ENCODE measurements around the gene BIN2. TPM values are rescaled to one million over a fixed set of nuclear protein-coding genes. Genes with fewer than 3 reads are reported as not detected.

BIN2 gene
- polyA plus RNA-seq (ENCODE audit: insufficient read length) = 3.0 TPM

DNA sequence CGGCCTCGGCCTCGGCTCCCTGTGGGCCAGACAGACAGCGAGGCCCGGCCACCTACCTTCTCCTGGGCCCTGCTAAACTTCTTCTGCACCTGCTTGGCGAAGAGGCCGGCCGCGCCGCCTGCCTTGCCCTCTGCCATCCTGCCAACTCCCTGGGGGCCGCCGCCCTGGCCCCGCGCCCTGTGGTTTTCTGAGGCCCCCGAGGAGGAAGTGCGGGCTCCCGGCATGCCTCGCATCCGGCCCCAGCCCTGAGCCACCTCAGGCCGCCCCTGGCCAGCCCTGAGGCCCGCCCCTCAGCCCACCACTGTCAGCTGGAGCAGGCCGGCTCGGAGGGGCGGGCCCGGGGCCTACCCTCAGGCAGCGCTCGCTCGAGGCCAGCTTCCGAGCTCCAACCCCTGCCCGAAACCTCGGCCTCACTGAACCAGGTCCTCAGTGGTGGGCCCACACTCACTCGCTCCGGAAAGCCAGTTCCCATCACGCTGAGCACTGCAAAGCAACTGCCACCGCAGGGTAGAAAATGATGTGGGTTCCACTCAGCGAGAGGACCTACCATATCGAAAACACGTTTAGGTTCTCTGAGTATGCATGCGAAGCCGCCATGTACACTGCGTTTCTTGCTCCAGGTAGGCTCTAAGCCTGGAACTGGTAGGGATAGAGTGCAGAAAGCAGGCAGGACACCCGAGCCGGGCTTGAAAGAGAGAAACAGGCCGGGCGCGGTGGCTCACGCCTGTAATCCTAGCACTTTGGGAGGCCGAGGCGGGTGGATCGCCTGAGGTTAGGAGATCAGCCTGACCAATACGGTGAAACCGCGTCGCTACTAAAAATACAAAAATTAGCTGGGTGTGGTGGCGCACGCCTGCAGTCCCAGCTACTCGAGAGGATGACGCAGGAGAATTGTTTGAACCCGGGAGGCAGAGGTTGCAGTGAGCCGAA lies at the start of gene BIN2:
TSS of gene BIN2 (minus strand) at position 209 of the 930 bp plus-strand sequence. CDS start at position 137, 72 bp downstream.
- DNase-seq = no peak

- DNase-seq = no peak
Measured at GRCh38 chr12:51373187-51373586, 49.2 kb upstream of the BIN2 start.

- no peak for DNase-seq
Measured at GRCh38 chr12:51372021-51372420, 48.0 kb upstream of the BIN2 start.

GRCh38 chr12:51371295-51371953 lies 47.5 kb upstream of the BIN2 start:
- no peak for DNase-seq

GRCh38 chr12:51370667-51371066 lies 46.7 kb upstream of the BIN2 start:
- DNase-seq = no peak

GRCh38 chr12:51369581-51369980 lies 45.6 kb upstream of the BIN2 start:
- no peak for DNase-seq

DNA sequence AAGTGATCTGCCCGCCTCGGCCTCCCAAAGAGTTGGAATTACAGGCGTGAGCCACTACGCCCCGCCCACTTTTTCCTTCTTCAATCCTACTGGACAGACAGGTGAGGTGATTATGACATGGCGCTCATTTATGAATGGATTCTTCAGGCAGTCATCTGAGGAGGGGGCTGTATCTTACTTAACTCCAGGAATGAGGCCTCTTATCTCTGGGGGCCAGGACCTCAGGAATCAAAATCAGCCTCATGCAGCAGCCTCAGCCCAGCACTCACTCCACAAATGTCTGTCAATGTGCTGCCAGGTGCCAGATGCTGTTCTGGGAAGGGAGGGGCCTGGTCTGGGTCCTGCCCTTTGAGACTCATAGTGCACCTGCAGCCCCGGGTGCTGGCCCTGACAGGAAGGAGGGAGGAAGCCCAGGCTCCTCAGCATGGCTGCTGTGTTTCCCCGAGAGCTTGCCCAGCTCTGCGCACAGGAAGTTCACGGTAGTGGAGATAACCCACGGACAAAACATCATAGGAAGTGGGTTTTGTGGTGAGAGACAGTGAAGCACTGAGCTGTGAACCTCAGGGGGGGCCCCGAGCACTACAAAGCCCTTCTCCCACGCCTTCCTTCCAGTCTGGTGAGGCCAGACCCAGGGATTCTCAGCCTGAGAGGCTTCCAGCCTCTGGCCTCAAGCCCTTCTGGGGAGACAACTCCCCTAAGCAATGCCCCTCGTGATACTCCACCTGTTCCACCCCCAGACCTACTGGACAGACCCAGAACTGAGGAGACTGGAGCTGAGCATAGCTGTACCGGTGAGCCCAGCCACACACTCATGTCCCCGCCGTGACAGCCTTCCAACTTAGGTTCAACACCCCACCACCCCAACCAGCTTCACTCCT lies 44.9 kb upstream of the BIN2 start:
- peak; percentile 18 for DNase-seq

GRCh38 chr12:51365276-51365675 lies 41.3 kb upstream of the BIN2 start:
- no peak for DNase-seq

DNA sequence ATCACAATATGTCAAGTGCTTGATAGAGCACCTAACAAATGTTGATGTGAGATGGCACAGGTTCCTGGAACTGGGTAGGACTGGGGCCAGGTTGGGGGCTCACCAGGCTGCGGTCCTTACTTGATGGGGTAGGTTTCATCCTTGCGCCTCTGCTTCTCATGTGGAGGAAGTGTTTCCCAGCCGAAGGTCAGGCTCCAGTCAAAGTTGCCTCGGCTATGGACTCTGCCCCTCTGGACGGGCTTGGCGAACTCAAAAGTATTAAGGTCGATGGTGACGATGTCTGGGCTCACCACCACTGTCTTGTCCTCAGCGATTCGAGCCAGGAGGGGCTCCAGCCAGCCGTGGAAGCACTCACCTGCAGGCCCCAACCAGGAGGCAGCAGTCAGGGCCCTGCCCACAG lies 40.0 kb upstream of the BIN2 start:
- no peak for DNase-seq

- no peak for DNase-seq
Measured at GRCh38 chr12:51362747-51363342, 38.9 kb upstream of the BIN2 start.

GRCh38 chr12:51362307-51362706 lies 38.3 kb upstream of the BIN2 start:
- no peak for DNase-seq

- DNase-seq = no peak
Measured at GRCh38 chr12:51361161-51362016, 37.4 kb upstream of the BIN2 start.

DNA sequence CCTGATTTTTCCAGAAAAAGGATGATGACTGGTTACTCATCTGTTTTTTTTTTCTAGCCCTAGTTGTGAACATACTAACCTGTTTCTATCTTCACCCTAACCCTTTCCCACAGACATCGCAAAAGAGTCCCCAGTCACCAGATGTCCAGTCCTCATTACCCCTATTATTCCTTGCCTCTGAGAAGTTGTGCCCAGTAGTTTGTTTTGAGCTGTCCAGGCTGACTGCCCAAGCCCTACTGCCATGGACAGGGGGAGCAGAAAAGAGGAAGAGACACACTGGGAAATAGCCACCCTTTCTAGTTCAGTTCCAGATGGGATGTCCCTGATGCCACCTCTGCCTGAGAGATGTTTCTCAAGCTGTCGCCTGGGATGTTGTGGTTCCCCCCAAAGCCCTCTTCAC lies 36.3 kb upstream of the BIN2 start:
- DNase-seq = no peak

- DNase-seq = no peak
Measured at GRCh38 chr12:51359851-51360250, 35.9 kb upstream of the BIN2 start.

DNA sequence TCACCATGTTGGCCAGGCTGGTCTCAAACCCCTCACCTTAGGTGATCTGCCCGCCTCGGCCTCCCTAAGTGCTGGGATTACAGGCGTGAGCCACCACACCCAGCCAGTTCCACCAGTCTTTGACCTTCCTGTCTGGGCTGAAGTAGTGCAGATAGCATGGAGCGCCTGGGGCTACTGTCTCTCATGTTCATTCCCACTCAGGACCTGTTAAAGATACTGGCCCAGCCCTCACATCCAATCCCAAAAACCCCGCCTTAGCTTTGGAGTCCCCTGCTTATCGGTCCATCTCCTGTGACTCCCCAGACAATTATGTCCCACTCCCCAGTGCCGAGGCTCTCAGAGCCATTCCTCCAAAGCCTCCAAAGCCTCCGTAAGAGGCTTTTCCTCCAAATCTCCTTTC lies 34.5 kb upstream of the BIN2 start:
- no peak for DNase-seq

DNA sequence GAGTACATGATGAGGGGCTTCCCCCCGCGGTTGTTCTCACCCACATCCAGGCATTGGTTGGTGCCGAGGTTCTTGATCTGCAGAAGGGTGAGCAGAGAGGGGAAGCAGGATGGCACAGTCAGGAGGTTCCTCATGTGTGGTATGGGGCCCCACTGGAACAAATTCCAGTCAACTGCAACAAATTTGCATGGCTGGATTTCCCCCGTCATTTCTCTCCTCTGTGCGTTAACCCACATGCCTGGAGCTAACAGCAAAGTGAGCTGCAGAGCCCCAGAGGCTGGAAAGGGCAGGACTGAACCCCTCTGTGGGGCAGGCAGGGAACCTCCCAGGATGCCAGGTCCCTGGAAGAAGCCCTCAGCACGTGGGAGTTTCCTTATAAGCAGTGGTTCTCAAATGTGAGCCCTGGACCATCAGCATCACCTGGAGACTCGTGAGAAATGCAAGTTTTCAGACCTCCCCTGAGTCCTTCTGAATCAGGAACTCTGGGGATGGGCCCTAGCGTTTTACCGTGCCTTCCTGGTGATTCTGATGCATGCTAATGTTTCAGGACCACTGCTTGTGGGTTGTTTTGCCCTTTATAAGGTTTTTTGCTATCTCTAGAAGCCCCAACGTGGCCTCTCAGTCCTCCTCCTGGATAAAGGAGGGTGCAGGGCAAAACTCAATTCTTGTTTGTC lies 33.5 kb upstream of the BIN2 start:
- DNase-seq = no peak

DNA sequence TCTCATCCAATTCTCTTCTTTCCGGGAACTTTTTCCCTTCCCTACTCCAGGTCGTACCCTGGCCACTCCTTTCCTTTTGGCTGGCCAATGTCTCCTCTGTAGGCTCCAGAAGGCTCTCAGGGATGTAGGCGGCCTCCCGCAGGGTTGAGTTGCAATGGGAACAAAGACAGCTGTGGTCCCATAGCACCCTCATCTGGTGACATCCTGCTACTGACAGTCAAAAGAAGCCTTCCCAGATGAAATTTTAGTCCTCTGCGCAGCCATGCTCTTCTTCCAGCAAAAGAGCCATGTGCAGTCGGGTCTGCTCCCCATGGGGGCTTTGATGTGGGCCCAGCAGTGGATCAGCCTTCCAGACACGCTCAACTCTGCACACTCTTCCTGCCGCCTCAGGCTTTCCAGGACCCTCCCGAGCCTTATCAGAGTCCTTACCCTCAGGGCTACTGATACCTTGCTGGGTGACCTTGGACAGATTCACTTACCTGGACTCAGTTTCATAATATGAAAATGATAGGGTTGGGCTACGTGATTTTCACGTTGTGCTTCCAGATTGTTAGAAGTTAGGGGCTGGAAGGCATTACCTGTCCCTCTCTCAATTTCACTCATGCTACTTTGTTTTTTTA lies 28.0 kb upstream of the BIN2 start:
- DNase-seq = no peak

DNA sequence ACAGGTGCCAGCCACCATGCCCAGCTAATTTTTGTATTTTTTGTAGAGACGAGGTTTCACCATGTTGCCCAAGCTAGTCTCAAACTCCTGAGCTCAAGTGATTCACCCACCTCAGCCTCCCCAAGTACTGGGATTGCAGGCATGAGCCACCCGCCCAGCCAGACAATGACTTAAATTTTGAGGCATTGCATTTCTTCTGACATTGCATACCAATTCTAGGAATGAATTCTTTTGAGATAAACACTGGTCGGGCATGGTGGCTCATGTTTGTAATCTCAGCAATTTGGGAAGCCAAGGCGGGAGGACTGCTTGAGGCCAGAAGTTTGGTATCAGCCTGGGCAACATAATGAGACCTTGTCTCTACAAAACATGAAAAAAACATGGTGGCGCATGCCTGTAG lies 25.1 kb upstream of the BIN2 start:
- DNase-seq = no peak

GRCh38 chr12:51348116-51348515 lies 24.1 kb upstream of the BIN2 start:
- DNase-seq = no peak

DNA sequence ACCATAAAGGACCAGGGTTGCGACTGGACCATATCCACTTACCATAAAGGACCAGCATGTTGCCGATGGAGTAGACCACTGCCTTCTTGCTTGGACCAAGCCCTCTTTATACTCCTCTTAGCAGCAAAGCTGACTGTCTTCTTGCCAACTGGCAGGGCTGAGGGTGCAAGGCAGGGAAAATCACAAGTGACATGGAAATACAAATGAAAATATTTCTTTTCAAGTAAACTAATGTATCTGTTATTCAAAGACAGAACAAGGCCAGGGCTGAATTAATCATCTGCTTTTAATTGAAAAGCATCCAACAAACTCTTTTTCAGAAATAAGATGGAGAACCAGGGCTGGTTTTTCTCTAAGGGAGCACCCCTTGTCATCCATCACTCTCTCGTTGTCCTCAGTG lies 22.6 kb upstream of the BIN2 start, which contains the start of gene CELA1:
TSS of gene CELA1 (minus strand) at position 99 of the 400 bp plus-strand sequence. CDS start at position 58, 41 bp downstream.
- no peak for DNase-seq

Measured in hindlimb muscle (tissue), 1 donor.